ENCODE results near the gene TMPRSS2. TPM values are rescaled to one million over a fixed set of nuclear protein-coding genes. Genes with fewer than 3 reads are reported as not detected.

Gene TMPRSS2
- total RNA-seq, 2 donors from 2014 or later: 0.78 TPM; not detected in 1

GRCh38 chr21:41520560-41521442, 12.8 kb upstream of the TMPRSS2 start:
- H3K27me3 ChIP-seq (replicated peaks; ENCODE audit: insufficient read depth): no peaks in the 10 kb centered on the region
- no peak for TF ChIP-seq CTCF (IDR thresholded peaks at IDR 0.05)
- no peak overlapping the region for H3K4me3 ChIP-seq
- H3K27ac ChIP-seq: no peak overlapping the region
- no peaks in the 10 kb centered on the region for H3K4me1 ChIP-seq (ENCODE audit: control insufficient read depth in 1 of 2, low read depth in 2 of 2)
- H3K36me3 ChIP-seq: no peaks in the 10 kb centered on the region
- ATAC-seq (ENCODE audit: insufficient number of reproducible peaks, low FRiP score, low read depth) (no peak), DNase-seq (ENCODE audit: low spot score) (no peak)
- no peaks in the 10 kb centered on the region for H3K9me3 ChIP-seq

GRCh38 chr21:41519806-41520559, 12.0 kb upstream of the TMPRSS2 start:
- TF ChIP-seq CTCF (IDR thresholded peaks at IDR 0.05): no peak
- no peak overlapping the region for H3K4me3 ChIP-seq
- DNase-seq (ENCODE audit: low spot score): no peak

GRCh38 chr21:41518757-41519156, 10.8 kb upstream of the TMPRSS2 start:
- H3K4me3 ChIP-seq: no peak overlapping the region
- no peak for ATAC-seq (ENCODE audit: insufficient number of reproducible peaks, low FRiP score, low read depth)

More at GRCh38 chr21:41519806-41520559, 12.0 kb upstream of the TMPRSS2 start:
- Histone ChIP-seq H3K36me3 (no peaks in the 10 kb centered on the region), H3K27me3 (replicated peaks; ENCODE audit: insufficient read depth) (no peaks in the 10 kb centered on the region), H3K9me3 (no peaks in the 10 kb centered on the region), H3K4me1 (ENCODE audit: control insufficient read depth in 1 of 2, low read depth in 2 of 2) (no peaks in the 10 kb centered on the region), H3K27ac (no peak overlapping the region)
- ATAC-seq (ENCODE audit: insufficient number of reproducible peaks, low FRiP score, low read depth): no peak

GRCh38 chr21:41511858-41512257, 3.9 kb upstream of the TMPRSS2 start:
- Histone ChIP-seq H3K27me3 (replicated peaks; ENCODE audit: insufficient read depth) (no peaks in the 10 kb centered on the region), H3K36me3 (no peaks in the 10 kb centered on the region)
- no peak for TF ChIP-seq CTCF (IDR thresholded peaks at IDR 0.05)

More at GRCh38 chr21:41518757-41519156, 10.8 kb upstream of the TMPRSS2 start:
- Histone ChIP-seq H3K27me3 (replicated peaks; ENCODE audit: insufficient read depth) (no peaks in the 10 kb centered on the region), H3K9me3 (no peaks in the 10 kb centered on the region), H3K27ac (no peak overlapping the region), H3K4me1 (ENCODE audit: control insufficient read depth in 1 of 2, low read depth in 2 of 2) (no peaks in the 10 kb centered on the region), H3K36me3 (no peaks in the 10 kb centered on the region)
- no peak for DNase-seq (ENCODE audit: low spot score)
- no peak for TF ChIP-seq CTCF (IDR thresholded peaks at IDR 0.05)

GRCh38 chr21:41510500-41510899, 2.5 kb upstream of the TMPRSS2 start:
- Histone ChIP-seq H3K4me3 (no peak overlapping the region), H3K27ac (no peak overlapping the region), H3K36me3 (no peaks in the 10 kb centered on the region), H3K9me3 (no peaks in the 10 kb centered on the region), H3K4me1 (ENCODE audit: control insufficient read depth in 1 of 2, low read depth in 2 of 2) (peaks cover 6 to 10% of the 10 kb centered on the region in 2 donors), H3K27me3 (replicated peaks; ENCODE audit: insufficient read depth) (no peaks in the 10 kb centered on the region)
- no peak for ATAC-seq (ENCODE audit: insufficient number of reproducible peaks, low FRiP score, low read depth)
- no peak for TF ChIP-seq CTCF (IDR thresholded peaks at IDR 0.05)
- DNase-seq (ENCODE audit: low spot score): no peak

More at GRCh38 chr21:41511858-41512257, 3.9 kb upstream of the TMPRSS2 start:
- no peak overlapping the region for H3K27ac ChIP-seq
- H3K4me1 ChIP-seq (ENCODE audit: control insufficient read depth in 1 of 2, low read depth in 2 of 2): peaks cover 6 to 10% of the 10 kb centered on the region in 2 donors
- H3K9me3 ChIP-seq: no peaks in the 10 kb centered on the region
- H3K4me3 ChIP-seq: no peak overlapping the region
- no peak for DNase-seq (ENCODE audit: low spot score)
- no peak for ATAC-seq (ENCODE audit: insufficient number of reproducible peaks, low FRiP score, low read depth)
